Heart right ventricle (tissue), 16 donors: ENCODE results near the gene OSBPL3. TPM values are rescaled to one million over a fixed set of nuclear protein-coding genes. Genes with fewer than 3 reads are reported as not detected.

Source experiments
- ATAC-seq, 8 donors: fragments of 200-7000 bp; cut with Tn5 transposase; one replicate each; pipeline ENCODE4 v1.9.1; 2020; ENCODE audit warnings: mild to moderate bottlenecking in 8 of 8, moderate library complexity in 8 of 8, moderate number of reproducible peaks in 1 of 8
- DNase-seq, 2 donors: peaks; one replicate each; pipeline ENCODE4 v3.0.0-alpha.2; 2020
- H3K27ac ChIP-seq, 10 donors: fragments of 200-600 bp; sonication (generic) in 2 of 10; one replicate each; pipeline versions ENCODE4 v1.5.0 to v1.8.0; 2020 to 2022; ENCODE audit warnings: mild to moderate bottlenecking in 3 of 10
- H3K27me3 ChIP-seq, 7 donors: fragments of 200-600 bp; one replicate each; pipeline ENCODE4 v1.8.0; 2021 to 2022; ENCODE audit warnings: mild to moderate bottlenecking in 2 of 7
- H3K36me3 ChIP-seq, 9 donors: fragments of 200-600 bp; sonication (generic) in 1 of 9; one replicate each; pipeline versions ENCODE4 v1.5.0 to v1.8.0; 2020 to 2022; ENCODE audit warnings: mild to moderate bottlenecking in 2 of 9
- H3K4me1 ChIP-seq, 9 donors: fragments of 200-600 bp; sonication (generic) in 1 of 9; one replicate each; pipeline versions ENCODE4 v1.5.0 to v1.8.0; 2020 to 2022; ENCODE audit warnings: mild to moderate bottlenecking in 4 of 9
- H3K4me3 ChIP-seq, 10 donors: fragments of 200-600 bp; sonication (generic) in 2 of 10; one replicate each; pipeline versions ENCODE4 v1.5.0 to v1.8.0; 2020 to 2022; ENCODE audit warnings: mild to moderate bottlenecking in 7 of 10, moderate library complexity in 2 of 10
- H3K9me3 ChIP-seq, 11 donors: fragments of 200-600 bp in 10 of 11; sonication (generic) in 2 of 11; one replicate each; pipeline versions ENCODE4 v1.5.0 to v1.8.0; 2013 to 2022; ENCODE audit warnings: mild to moderate bottlenecking in 2 of 11, control low read depth in 1 of 11, moderate library complexity in 1 of 11
- WGBS, 2 donors: extraction: QIAGEN DNeasy Blood & Tissue Kit; methylation state at CpG; one replicate each; pipeline ENCODE4 v1.1.7; 2013; ENCODE audit warnings: inconsistent platforms in 1 of 2; 5-methylcytosine and 5-hydroxymethylcytosine counted together
- intact Hi-C, 10 donors: fragments of 100-400 bp; cut with DNase I; formaldehyde crosslinking; loops; one replicate each; pipeline versions ENCODE4 v1.11.1 to v1.14.2; 2022
- polyA plus RNA-seq, 2 donors: library from polyadenylated mRNA; stranded (reverse); fragments of 200-250 nt; gene quantifications; one replicate each; pipeline ENCODE4 v1.2.3, GENCODE V29; 2013
- total RNA-seq, 10 donors: library from RNA; stranded (reverse); fragmentation: NEBNext Ultra II Directional in 3 of 10; extraction: Animal tissue kit (Norgen Biotek cat#: 25700) in 3 of 10; gene quantifications; one replicate each; pipeline versions ENCODE4 v1.2.1 to v1.2.4, GENCODE V29; 2021 to 2023
- TF ChIP-seq, protein P1 (sequence below), 9 donors: fragments of 200-600 bp; sonication (generic) in 2 of 9; IDR thresholded peaks; one replicate each; pipeline versions ENCODE4 v1.5.0 to v1.8.0; 2021 to 2022; ENCODE audit warnings: antibody characterized with exemption in 9 of 9, mild to moderate bottlenecking in 5 of 9, moderate library complexity in 1 of 9
- donor health status: Arrhythmogenic right ventricular cardiomyopathy.
- donor health status: ischemic (EF 13 %, LVEDD 7.1; RV severe dilation, severe dysfunction).
- donor health status: healthy with polysubstance abuse.
- donor health status: DM: no; HTN: yes; CAD: no.
- donor health status: DM: no; HTN: no; CAD: no.
- donor health status: ischemic (EF 25% LVEDD 6.9; RV normal size, moderate dysfunction).
- donor health status: ischemic (EF 25% LVEDD 5.7; RV mildly dilated, moderate dysfunction).
- donor health status: healthy.
- donor health status: DM: yes; HTN: yes; CAD: no.
- donor health status: Ischemic cardiomyopathy.
- donor health status: ischemic (EF 35%, LVEDD 5.7; RV mildly dilated, moderate dysfunction).
- donor health status: nonischemic (EF 11% LVEDD 7.7; RV severe dilation, severe dysfunction).
- donor health status: DM: yes; HTN: yes; CAD: no.
- donor health status: PGD.
- donor health status: ischemic (EF 29% LVEDD 5.4; RV normal size, mild dysfunction).
- donor health status: nonischemic (EF 23%, LVEDD 6.1; RV moderate dilation, normal function).

OSBPL3 gene
- total and polyA plus RNA-seq, 12 donors: 1.2 to 10.6 (median 3.5) TPM

DNA sequence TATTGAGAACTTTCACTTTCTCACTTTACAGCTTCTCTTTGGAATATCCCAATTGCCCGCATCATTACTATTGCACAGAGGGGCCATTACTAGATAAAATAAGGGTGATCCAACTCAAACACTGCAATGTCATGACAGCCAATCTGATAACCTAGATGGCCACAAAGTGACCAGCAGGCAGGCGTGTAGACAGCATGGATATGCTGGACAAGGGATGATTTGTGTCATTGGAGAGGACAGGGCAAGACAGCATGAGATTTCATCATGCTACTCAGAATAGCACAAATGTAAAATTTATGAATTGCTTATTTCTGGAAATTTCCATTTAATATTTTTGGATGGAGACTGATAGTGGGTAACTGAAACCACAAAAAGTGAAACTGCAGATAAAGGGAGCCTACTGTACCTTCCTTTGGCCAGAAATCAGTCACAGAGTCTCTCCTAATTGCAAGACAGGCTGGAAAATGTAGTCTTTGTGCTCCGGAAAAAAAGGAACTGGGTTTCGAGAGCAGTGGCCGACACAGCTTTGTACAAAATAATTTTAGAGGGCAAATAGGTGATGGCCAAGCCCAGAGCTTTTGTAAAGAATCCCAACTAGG, 216.6 kb downstream of the OSBPL3 start:
- intact Hi-C loops: no loop called here
- no peak for DNase-seq
- Histone ChIP-seq H3K36me3 (no peaks in the 10 kb centered on the region), H3K27me3 (peaks cover 0 to 20% (median 0%) of the 10 kb centered on the region in 7 donors), H3K4me1 (peaks cover 0 to 24% (median 9%) of the 10 kb centered on the region in 9 donors), H3K27ac (no peak overlapping the region), H3K9me3 (peaks cover 0 to 5% (median 0%) of the 10 kb centered on the region in 11 donors), H3K4me3 (no peak overlapping the region)
- 64 to 71% methylated on average over 5 of the region's 5 CpGs for WGBS, 2 donors
- no peak for ATAC-seq
- TF ChIP-seq, protein P1, sequence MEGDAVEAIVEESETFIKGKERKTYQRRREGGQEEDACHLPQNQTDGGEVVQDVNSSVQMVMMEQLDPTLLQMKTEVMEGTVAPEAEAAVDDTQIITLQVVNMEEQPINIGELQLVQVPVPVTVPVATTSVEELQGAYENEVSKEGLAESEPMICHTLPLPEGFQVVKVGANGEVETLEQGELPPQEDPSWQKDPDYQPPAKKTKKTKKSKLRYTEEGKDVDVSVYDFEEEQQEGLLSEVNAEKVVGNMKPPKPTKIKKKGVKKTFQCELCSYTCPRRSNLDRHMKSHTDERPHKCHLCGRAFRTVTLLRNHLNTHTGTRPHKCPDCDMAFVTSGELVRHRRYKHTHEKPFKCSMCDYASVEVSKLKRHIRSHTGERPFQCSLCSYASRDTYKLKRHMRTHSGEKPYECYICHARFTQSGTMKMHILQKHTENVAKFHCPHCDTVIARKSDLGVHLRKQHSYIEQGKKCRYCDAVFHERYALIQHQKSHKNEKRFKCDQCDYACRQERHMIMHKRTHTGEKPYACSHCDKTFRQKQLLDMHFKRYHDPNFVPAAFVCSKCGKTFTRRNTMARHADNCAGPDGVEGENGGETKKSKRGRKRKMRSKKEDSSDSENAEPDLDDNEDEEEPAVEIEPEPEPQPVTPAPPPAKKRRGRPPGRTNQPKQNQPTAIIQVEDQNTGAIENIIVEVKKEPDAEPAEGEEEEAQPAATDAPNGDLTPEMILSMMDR (IDR thresholded peaks at IDR 0.05): no peak

DNA sequence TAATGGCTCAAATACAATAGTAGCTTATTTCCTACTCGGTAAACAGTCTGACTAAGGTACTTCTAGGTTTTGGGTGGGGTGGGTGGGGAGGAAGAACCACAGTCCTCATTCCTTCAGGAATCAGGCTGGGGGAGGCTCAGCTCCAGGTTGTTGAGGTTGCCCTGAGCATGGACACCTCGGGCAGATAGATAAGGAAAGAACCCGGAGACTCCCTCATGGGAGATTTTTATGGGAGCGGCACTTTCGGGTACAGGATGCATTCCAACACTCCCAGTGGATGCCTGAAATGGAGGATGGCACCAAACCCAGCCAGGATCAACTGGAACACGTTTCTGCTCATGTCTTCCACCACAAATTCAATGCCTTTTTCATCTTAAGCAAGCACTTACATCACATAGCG, 217.2 kb downstream of the OSBPL3 start:
- DNase-seq (no peak), ATAC-seq (no peak)
- H3K27ac ChIP-seq: no peak overlapping the region
- WGBS, 2 donors: 62 to 64% methylated on average over 7 of the region's 7 CpGs
- H3K9me3 ChIP-seq: peaks cover 0 to 5% (median 0%) of the 10 kb centered on the region in 11 donors
- intact Hi-C loops: no loop called here
- TF ChIP-seq, protein P1 (IDR thresholded peaks at IDR 0.05): no peak
- peaks cover 0 to 27% (median 0%) of the 10 kb centered on the region in 7 donors for H3K27me3 ChIP-seq
- H3K4me1 ChIP-seq: peaks cover 0 to 31% (median 15%) of the 10 kb centered on the region in 9 donors
- no peak overlapping the region for H3K4me3 ChIP-seq
- no peaks in the 10 kb centered on the region for H3K36me3 ChIP-seq

DNA sequence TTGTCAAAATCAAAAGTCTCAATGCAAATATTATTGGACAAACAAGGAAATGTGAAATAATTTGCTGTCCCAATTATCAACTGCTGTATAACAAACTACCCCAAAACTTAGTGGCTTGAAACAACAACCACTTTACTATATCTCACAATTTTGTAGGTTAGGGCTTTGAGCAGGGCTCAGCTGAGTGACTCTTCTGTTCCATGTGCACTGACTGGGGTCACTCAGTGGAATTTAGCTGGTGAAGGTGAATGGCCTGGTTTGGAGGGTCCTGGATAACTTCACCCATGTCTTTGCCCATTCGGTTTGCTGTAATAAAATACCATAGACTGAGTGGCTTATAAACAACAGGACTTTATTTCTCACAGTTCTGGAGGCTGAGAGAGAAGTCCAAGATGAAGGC, 219.0 kb downstream of the OSBPL3 start:
- intact Hi-C loops: no loop called here
- no peak for DNase-seq
- H3K9me3 ChIP-seq: peaks cover 0 to 5% (median 0%) of the 10 kb centered on the region in 11 donors
- no peak overlapping the region for H3K4me3 ChIP-seq
- ATAC-seq: no peak
- no peak overlapping the region for H3K27ac ChIP-seq
- WGBS, 2 donors: 79 to 95% methylated on average over 1 of the region's 1 CpG
- TF ChIP-seq, protein P1 (IDR thresholded peaks at IDR 0.05): no peak
- peaks cover 0 to 40% (median 0%) of the 10 kb centered on the region in 7 donors for H3K27me3 ChIP-seq
- no peaks in the 10 kb centered on the region for H3K36me3 ChIP-seq
- peaks cover 0 to 34% (median 18%) of the 10 kb centered on the region in 9 donors for H3K4me1 ChIP-seq

DNA sequence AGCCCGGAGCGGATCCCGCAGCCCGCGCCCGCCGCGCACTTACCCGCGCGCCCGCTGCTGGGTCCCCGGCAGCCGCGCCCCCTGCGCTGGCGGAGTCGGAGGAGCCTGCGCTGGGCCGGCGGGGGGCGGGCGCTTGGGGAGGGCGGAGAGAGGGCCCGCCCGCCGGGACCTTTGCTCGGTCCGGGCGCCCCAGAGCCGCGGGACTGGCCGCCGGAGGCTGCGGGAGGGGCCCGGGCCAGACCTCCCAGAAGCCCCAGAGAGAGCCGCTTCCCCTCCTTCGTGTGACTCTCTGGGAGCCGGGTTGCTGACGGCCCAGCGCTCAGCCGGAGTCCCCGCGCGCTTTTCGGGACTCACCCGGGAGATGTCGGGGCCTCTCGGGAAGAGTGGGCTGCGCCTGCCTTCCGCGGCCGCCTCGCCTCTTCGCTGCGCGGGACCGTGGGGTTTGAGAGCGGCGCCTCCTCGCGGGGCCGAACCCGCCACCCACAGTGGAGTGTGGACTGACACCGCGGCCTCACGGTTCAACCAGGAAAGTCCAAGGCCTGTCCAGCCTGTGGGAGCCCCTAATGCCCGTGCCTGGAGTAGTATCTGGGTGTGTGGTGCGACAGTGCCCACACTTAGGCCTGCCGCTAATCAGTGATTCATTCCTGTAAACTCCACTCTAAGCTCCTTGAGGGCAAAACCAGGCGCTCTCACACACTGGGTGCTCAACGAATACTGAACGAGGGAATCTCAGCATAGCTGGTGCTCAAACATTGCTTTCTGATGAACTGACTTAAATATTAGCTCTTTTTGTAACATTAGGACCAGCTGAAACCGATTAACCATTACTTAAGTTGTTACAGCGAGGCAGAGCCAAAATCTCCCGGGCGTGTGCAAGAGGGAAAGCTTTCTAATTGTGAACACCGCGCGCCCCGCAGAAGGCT, 222.4 kb downstream of the OSBPL3 start, which contains the start of gene GSDME:
GSDME (minus strand) TSS at position 112 of the 923 bp plus-strand sequence. CDS start 7,690 bp downstream, outside the sequence.
- Histone ChIP-seq H3K9me3 (peaks cover 0 to 5% (median 0%) of the 10 kb centered on the region in 11 donors), H3K27me3 (peaks cover 0 to 40% (median 0%) of the 10 kb centered on the region in 7 donors), H3K4me3 (peak within 1 kb of the TSS; percentile 46 to 91 (median 76)), H3K4me1 (peaks cover 0 to 28% (median 10%) of the 10 kb centered on the region in 9 donors), H3K36me3 (no peaks in the 10 kb centered on the region), H3K27ac (peak within 1 kb of the TSS; percentile 60 to 90 (median 84))
- intact Hi-C loops: no loop called here
- DNase-seq (peak; percentile 47 to 70), ATAC-seq (peak; percentile 87 to 96 (median 93))
- WGBS, 2 donors: 9% methylated on average over 67 to 81 of the region's 81 CpGs
- TF ChIP-seq, protein P1 (IDR thresholded peaks at IDR 0.05): peak in 3 of 9 donors; percentile 13 to 23 (median 16)
